HG03442 (cell line): Measurements from ENCODE around the gene TRPM1.

Experiments
- ATAC-seq: cut with Tn5 transposase; IDR thresholded peaks from one replicate; pipeline ENCODE4 v1.9.1; 2021; ENCODE audit warnings: mild to moderate bottlenecking, moderate library complexity; ENCODE audit not compliant: unreplicated experiment

TRPM1 gene

DNA sequence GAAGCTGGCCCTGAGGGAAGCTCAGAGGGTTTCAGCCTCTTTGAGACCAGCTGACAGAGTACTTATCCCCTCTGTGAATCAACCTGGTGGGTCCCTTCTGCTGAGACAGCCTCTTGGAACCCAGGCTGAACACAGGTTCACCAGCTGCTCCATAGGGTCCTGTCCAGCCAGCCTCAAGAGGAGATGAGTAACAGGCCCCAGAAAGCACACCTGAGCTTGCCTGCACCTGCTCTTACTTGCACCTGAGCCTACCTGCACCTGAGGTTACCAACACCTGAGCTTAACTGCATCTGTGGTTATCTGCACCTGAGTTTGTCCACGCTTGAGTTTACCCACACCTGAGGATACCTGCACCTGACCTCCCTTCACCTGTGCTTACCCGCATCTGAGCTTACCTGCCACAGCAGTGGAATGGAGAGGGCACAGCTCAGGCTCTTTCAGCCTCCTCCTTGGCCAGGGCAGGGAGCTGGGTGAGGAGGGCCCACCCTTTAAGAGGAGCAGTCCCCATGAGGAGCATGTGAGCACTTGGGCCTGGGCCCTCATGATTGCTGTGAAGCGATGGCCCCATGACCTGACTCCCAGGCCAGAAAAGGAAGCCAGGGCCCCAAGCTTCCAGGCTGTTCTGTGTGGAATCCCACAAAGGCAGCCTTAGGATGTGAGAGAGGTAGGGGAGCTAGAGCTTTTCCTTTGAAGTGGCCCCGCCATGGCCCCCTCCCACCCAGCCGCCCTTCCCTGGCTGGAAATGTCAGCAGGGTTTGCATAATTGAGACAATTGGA, at the start of gene TRPM1:
Gene TRPM1 (minus strand): TSS at position 464 of the 777 bp plus-strand sequence. CDS start 20,370 bp downstream, outside the sequence.
- ATAC-seq, result no peak

DNA sequence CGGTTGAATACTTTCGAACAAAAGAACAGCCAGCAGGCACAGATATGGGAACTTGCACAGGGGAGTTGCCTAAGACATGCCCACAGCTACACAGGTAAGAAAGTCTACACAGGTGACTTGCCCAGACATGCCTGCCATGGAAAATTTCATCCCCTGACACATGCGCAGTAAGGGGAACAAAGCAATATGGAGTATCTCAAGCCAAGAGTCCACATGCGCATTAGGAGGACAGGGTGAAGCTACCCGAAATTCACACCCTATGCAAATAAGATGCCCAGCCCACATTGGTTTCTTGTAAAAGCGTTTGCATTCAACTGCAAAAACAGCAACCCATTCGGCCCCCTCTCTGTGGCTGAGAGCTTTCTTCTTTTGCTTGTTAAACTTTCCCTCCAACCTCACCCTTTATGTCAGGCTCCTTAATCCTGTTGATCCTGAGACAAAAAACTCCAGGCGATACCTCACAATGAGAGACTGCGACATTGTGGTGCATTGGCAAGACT, 49.3 kb upstream of the TRPM1 start:
- ATAC-seq, result no peak

DNA sequence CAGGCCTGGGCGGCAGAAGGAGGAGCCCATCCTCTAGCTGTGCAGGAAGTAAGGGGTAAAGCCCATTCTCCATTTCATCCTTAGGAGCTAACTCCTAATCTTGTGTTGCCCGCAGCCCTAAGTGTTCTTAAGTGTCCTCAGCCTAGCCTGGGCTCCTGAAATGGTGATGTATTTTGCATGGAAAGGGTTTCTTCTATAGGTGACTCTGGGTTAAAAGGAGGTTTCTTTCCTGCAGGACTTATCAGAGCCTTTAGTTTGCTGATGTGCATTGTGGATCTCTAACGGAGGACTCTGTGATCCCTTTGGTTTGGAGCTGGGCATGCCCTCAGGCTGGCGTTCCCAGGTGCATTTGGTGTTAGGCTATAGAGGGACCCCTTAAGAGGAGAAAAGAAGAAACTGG, 48.5 kb upstream of the TRPM1 start:
- ATAC-seq, result no peak

DNA sequence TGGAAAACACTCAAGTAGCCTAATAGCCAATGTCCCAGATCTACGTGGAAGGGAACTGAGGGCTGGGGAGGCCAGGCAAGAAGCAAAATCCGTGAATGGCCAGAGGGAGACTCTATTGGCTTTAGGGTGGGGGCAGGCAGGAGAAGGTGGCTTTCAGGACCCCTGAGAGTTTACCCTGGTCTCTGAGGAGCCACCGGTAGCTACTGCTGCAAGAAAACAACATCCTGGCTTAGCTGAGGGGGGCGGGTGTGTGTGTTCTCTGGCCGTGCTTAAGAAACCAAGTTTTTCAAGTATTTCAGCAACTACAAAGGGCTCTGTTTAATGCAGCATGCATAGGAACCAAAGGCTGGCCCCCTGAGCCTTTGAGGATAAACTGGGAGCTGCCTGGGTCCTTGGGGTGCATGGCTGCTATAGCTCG, 47.6 kb upstream of the TRPM1 start:
- no peak for ATAC-seq

DNA sequence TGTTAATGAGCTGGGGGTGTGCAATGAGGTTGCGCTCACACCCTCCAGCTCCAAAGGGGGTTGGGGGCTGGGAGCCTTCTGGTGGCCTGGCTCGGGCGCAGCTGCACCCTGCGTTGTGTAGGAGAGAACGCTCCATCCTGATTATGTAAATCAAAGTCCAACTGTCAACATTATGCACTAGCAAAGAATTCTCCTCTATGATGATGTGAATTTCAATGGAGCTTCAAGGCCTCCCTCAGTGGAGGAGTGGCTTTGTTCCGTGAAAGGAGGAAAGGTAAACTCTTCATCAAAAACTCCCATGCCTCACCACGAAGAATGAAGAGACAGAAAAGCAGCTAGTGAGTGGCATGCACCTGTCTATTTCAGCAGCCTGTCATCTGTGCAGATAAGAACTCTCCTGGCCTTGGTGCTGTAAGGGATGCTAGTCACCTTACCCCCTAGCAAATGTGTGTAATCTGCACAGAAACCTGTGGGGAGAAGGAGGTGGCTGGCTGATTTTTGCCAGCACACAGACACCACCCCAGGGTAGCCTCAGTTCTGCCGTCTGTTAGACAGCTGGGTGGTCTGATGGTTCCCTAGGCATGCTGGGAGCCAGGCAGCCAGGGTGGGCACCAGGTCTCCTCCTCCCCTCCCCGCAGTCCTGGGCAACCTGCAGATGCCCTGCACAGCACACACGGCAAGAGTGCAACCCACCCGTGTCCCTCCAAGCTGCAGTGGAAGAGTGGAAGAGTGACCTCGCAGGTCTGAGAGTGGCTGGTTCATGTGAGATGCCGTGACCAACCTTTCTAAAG, 47.0 kb upstream of the TRPM1 start:
- ATAC-seq, result no peak

DNA sequence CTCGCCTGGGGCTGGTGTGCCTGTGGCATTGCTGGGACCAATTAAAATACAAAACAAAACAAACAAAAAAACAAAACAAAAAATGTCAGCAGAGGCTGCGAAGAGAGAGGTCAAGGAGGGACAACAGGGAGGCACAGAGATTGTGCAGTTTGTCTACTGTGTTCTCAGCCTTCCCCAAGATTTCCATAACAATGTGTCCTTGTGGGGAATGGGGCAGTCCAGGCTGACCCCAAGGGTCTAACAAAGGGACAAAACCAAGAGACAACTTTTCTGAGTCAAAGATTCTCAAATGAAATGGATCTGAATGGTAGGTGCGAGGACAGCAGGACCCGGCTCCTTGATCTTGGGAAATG, 46.4 kb upstream of the TRPM1 start:
- ATAC-seq, result no peak

DNA sequence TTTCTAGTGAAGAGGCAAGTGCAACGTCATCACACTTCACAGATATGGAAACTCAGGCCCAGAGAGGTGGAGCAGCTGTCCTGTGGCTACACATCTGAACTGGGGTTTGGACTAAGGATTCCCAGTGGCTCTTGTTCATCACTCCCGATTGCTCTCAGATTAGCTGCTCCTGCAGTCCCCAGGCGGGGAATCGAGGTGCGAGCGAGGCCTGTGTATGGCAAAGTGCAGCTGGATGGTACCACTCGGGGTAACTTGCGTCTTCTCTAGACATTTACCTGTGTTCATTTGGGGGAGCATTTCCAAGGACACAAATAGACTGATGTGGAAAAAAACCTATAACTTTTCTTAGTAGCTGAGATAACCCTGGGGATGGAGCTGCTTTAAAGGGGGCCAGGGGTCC, 45.9 kb upstream of the TRPM1 start:
- ATAC-seq, result no peak

DNA sequence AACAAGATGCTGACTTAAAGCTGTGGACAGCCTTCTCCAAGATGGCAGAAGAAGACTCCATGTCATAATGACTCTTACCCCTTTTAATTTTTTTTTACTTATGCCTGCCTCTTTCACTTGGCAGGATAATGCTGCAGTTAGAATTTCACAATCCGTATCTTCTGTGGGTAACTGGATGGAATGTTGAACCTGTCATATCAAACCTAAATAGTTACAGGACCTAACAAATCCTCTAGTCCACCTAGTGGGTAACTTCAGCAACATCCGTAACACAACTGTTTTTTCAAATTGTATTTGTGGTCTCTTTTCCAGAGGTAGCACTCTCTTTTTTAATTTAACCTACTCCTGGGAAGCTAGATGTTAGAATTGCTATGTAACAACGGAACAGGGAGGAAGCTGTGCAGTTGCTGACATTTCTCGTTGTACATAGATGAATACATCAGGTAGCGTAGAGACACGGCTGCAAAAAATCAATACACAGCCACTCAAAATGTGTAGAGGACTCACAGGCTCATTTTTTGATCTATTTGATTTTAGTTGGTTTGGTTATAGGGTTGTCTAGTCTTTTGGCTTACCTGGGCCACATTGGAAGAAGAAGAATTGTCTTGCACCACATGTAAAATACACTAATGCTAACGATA, 43.9 kb upstream of the TRPM1 start:
- no peak for ATAC-seq

DNA sequence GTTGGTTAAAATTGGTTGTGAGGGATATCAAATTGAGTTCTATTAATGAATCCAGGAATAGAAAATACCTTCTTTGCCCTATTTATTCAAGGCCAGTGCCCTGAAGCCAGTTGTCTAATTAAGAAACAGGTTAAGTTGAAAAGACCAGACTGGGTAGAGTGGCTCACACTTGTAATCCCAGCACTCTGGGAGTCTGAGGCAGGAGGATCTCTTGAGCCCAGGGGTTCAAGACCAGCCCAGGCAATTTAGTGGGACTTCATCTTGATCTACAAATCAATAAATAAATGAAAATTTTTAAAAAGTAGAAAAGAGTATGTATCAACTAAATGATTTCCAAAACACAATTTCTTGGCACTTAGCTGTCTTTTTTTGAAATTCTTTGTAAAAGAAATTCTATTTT, 40.3 kb upstream of the TRPM1 start:
- no peak for ATAC-seq

DNA sequence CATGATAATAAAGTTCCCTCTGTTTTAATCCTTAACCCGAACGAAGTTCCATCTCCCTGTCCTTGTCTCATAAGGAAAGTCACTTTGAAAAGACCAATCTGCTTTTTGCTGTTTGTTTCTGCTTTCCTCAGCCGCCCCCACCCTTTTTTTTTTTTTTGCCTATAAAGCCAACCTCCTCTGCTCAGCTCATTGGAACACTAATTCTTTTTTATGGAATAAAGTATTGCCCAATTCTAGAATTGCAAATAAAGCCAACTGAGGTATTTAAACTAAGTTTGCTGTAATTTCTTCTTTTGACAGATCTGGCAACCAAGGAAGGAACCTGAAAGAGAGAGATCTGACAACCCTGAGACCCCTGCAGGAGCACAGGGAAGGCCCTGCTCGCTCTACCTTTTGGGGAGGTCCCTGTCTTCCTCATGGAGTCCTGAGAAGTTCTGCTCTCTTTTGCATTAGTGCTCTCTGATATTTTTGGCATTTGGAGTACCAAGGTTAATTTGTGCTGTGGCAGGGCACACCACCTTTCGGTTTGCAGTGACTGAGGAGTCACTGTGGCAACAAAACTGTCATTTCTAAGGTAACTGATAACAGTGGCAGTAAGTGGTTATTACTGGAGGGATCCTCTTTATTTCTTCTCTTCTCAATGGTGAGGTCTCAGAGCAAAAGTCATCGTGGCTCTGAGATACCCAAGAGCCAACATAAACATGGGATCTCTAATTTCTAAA, 35.2 kb upstream of the TRPM1 start:
- no peak for ATAC-seq

DNA sequence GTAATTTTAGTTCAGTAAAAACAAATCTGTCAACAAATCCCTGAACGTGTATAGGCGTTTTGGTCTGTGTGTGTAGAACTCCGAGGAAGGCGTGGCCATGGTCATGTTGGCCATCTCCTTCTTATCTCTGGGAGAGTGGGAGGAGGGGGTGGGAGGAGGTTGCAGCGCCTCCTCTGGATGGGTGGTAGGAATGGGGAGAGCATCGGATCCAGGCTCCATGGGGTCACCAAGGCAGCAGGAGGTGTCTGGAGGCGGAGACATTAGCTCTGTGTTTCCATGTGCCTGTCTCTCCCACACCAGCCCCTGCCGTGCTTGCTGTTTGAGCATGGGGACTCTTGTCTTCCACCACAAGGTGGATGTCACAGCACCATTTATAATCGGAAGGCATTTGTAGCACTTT, 34.5 kb upstream of the TRPM1 start:
- ATAC-seq, result no peak

DNA sequence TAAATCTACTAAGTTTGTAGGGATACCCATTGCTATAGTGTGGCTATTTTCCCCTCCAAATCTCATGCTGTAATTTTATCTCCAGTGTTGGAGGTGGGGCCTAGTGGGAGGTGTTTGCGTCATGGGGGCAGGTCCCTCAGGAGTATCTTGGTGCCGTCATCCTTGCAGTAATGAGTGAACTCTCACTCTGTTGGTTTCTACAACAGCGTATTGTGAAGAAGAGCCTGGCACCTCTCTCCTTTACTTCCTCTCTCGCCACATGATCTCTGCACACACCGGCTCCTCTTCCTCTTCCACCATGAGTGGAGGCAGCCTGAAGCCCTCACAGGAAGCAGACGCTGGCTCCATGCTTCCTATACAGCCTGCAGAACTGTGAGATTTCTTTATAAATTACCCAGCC, 34.0 kb upstream of the TRPM1 start:
- ATAC-seq, result no peak

DNA sequence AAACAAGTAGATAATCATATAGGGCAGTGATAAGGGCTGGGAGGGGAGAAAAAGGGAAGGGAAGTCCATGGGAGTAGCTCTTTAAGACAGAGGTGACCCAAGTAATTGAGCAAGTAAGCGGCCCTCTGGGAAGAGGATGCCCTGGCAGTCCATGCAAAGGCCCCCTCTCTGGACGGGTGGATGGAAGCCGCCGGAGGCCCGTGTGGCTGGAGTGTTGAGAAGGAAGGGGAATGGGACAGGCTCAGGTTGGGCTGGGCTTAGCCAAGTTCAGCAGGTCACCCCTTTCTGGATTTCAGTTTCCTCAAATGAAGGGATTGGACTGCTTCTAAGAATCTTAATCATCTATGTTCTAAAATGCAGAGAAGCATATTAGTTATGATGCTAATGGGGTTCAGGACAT, 32.4 kb upstream of the TRPM1 start:
- no peak for ATAC-seq

DNA sequence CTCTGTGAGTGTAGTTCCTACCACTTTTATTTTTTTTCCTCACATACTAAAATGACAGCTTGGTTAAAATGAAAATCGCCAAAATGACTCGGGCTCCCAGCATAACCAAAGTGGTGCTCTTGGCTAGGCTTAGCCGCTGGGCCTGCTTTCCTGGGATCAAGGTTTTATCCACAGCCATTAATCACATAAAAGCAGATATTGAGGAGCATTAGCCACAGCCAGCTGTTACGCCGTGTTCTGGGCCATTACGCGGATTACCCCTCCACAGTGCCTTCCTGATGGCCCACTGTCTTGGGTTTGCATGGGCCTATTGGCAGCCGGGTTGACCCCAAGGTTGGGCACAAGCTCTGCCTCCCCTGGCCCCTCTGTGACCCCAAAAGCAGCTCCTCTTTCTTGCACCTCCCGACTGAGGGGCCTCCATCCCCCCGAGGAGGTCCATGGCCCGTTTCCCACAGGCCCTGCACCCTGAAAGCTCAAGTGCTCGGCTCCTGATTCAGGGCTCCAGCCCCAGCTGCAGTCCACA, 30.4 kb upstream of the TRPM1 start:
- ATAC-seq, result no peak

DNA sequence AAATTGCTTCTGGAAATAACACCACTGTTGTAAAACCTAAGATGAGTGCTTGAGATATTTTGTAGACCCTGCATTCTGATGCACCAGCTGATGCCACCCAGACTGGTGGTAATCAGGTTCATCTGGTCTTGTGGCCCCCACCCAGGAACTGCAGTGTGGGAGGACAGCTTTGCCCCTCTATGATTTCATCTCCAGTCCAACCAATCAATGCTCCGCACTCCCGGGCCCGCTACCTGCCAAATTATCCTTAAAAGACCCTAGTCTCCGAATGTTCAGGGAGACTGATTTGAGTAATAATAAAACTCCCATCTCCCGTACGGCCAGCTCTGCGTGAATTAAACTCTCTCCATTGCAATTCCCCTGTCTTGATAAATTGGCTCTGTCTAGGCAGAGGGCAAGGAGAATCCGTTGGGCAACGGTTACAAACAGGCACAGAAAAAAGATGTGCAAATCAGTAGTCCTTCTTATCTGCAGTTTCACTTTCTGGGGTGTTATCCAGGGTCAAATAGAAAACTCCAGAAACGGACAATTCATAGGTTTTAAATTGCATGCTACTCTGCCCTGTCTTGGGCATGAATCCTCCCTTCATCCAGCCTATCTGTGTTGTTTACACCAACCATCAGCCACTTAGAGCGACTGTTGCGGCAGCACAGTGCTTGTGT, 29.2 kb upstream of the TRPM1 start:
- ATAC-seq, result no peak

DNA sequence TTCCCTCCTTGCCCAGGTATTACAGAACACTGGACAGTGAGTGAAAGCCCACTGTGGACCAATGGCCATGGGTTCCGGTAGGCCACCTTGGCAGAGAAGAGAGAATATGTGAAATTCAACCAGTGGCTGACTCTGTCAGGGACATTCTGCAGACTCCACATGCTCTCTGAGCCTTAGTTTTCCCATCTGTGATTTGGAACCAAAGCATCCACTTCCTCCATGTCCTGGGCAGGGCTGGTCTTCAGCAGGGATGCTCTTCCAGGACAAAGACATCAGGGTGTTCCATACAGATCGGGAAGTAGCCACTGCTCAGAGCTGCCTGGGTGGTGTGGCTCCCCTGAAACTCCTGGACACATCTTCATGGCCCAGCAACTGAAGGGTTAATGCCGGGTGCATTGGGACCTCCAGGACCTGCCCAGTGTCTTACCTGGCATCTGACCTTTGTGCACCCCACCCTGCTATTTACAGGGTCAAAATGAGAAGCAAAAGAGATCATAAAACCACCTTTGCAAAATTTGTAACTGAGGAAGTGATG, 28.3 kb upstream of the TRPM1 start:
- ATAC-seq, result no peak

DNA sequence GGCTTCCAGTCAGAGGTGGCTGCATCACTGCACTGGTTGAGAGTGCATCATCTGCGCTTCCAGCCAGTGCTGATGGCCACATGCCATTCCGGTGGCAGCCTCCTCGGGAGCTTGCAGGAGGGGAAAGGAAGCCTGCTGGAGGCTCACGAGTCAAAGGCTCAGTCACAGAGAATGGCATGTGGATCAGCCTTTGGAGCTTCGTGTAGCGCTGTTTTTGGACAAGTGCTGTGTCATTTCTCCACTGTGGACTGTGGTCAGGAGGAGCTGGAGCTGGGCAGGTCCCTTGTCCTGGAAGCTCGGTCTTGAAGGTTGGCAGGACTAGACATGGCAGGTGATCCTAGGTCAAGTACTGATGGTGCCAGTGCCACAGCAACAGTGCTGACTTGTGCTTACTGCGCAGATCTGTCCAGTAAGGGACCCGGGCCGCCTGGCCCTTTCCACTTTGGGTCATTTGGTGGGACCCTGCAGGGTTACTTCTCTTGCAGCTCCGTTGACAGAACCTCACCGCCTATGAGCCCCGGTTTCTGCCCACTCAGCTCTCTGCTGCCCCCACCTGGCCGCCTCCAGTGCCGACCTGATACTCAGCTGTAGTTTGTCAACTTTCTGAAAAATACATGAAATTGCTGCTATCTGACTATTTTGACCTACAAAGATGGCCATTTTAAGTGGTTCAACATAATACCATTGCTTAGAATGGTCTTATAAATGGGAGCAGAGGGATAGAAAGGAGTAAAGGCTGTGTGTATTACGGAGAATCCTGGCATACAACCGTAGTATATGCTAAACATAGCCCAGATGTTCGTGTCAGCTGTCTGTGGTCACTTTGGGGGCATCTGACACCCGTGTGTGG, 27.6 kb upstream of the TRPM1 start:
- no peak for ATAC-seq

DNA sequence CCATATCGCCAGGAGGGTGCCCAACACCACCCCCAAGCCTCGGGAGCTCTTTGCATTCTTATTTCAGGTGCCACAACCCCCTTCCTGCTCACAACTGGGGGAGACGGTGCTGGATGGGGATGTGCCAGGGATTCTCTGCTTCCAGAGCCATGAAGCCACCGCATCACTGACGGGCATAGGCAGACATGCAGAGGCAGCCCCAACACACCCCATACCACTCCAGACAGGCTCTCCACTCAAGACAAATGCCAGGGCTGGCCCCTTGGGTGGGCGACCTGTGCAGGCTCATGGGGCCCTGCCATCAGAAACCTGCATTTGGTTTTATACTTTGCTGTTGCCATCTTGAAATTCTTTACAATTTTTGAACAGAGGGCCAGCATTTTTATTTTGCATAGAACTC, 27.0 kb upstream of the TRPM1 start:
- ATAC-seq, result no peak

DNA sequence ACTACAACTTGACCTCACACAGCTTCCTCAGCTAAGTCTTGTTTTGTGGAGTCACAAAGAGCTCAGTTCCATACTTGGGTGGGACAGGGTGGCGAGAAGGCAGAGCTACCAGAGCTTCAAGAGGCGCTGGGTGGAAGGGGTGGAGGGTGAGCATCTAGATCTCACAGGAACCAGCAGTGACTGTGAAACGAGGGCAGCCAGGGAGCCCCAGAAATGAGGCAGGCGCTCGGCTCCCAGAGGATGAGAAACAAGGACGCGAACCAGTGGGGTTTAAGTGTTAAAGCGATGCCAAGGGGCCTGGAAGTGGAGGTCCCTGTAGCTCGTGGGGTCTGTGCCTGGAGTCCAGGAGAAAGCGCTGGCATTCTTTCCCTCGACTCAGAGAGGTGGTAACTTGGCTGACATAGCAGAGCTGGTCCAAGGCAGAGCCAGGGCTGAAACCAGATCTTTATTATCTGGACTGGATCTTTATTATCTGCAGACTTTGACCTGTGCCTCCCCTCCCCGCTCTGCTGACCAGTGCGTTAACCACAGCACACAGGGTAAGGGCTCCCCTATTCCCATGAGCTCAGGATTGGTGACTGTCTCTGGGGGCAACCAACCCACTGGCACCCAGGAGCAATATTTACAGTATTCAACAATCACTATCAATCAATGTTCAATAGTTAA, 26.2 kb upstream of the TRPM1 start:
- ATAC-seq, result no peak
